ENCODE measurements around the gene SH3BP1. TPM values are rescaled to one million over a fixed set of nuclear protein-coding genes. Genes with fewer than 3 reads are reported as not detected.

Gene SH3BP1
- total RNA-seq, 2 donors from 2014 or later: 1.5 to 4.0 TPM

DNA sequence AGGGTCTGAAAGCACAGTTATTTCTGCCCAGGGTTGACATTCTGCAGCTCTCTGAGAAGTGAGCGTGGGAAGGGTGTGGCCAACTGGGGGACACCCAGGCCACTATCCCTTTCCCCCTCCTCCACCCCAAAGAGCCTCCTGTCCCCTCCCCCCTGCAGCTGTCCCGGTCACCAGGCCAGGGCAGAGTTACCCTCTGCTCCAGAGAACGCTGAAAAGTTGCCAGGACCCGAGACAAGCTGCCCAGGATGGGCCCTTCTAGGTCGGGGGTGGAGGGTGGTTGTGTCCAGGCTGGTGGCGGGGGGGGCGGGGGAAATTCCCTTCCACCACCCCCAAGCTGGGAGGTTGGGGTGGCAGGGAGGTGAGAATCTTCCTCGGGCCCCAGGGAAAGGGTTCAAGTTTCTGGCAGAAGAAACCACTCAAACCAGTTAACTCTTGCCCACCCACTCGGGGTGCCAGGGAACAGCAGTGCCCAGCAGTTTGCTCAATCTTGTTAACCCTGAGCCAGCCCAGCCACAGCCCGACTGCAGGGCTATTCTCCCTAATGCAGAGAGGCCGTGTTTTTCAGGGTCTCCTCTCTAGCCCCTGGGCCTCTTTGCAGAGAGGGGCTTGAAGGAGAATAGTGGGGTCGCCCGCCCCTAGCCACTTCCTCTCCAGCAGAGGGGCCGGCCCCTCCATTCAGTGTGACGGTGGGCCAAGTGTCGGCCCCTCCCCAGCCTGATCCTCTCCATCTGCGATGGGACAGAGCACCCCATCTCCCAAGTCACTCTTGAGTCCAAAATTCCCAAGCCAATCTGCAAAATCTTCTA, 36.7 kb downstream of the SH3BP1 start:
- H3K27me3 ChIP-seq: no peaks in the 10 kb centered on the region
- TF ChIP-seq, protein P1, sequence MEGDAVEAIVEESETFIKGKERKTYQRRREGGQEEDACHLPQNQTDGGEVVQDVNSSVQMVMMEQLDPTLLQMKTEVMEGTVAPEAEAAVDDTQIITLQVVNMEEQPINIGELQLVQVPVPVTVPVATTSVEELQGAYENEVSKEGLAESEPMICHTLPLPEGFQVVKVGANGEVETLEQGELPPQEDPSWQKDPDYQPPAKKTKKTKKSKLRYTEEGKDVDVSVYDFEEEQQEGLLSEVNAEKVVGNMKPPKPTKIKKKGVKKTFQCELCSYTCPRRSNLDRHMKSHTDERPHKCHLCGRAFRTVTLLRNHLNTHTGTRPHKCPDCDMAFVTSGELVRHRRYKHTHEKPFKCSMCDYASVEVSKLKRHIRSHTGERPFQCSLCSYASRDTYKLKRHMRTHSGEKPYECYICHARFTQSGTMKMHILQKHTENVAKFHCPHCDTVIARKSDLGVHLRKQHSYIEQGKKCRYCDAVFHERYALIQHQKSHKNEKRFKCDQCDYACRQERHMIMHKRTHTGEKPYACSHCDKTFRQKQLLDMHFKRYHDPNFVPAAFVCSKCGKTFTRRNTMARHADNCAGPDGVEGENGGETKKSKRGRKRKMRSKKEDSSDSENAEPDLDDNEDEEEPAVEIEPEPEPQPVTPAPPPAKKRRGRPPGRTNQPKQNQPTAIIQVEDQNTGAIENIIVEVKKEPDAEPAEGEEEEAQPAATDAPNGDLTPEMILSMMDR (IDR thresholded peaks at IDR 0.05): no peak
- H3K4me3 ChIP-seq: peak overlapping the region; percentile 47 to 67
- H3K4me1 ChIP-seq: peaks cover 0 to 50% of the 10 kb centered on the region in 2 donors
- no peak for DNase-seq (ENCODE audit: low spot score)
- H3K36me3 ChIP-seq: peaks cover 21% of the 10 kb centered on the region
- H3K9me3 ChIP-seq: no peaks in the 10 kb centered on the region
- peak overlapping the region; percentile 93 to 94 for H3K27ac ChIP-seq

DNA sequence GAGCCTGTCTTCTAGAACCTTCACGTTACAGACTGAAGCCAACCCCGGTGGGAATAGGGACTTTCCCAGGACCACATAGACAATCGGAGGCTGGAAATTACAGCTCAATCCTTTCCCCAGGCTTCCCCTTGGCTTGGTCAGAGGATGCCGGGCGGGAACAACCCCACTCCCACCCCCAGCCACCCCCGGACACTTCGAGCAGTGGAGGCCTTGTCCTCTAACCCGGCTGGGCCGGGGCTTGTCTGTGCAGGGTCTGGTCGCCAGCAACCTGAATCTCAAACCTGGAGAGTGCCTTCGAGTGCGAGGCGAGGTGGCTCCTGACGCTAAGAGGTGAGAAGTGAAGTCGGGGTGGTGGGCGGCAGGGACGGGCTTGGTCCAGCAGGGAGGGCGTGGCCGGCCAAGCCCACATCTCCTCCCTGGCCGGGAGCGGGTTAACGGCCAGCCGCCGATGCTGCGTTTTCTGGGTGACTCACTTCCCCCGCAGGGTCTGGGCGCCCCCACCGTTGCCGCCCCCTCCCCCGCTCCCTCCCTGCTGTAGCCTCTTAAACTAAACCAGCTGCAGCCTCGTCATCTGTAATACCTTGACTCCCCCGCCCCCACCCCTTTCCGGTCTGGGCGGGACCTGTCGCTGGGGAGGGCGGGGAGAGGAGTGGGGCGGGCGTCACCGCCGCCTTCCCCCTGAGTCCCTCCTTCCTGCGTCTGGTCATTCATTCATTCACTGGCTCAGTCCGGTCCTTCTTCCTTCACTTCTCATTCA, 37.4 kb downstream of the SH3BP1 start:
- Histone ChIP-seq H3K27me3 (no peaks in the 10 kb centered on the region), H3K4me3 (peak overlapping the region; percentile 47 to 67), H3K4me1 (peaks cover 0 to 57% of the 10 kb centered on the region in 2 donors), H3K9me3 (no peaks in the 10 kb centered on the region), H3K27ac (peak overlapping the region; percentile 93 to 94), H3K36me3 (peaks cover 21% of the 10 kb centered on the region)
- TF ChIP-seq, protein P1 (IDR thresholded peaks at IDR 0.05): no peak
- DNase-seq (ENCODE audit: low spot score): peak; percentile 92

DNA sequence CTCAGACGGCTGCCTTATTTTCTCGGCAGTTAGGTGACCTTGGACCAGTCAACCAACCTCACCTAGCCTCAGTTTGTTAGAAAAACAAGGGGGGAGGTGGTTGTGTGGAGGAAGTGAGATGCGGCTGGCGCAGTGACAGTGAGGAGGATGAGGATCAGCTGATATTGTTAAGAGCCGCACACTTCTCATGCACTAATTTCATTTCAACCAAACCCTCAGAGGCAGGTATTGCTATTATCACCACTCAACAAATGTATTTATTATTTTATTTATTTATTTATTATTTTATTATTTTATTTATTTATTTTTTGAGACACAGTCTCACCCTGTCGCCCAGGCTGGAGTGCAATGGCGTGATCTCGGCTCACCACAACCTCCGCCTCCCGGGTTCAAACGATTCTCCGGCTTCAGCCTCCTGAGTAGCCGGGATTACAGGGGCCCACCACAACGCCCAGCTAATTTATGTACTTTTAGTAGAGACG, 38.1 kb downstream of the SH3BP1 start:
- Histone ChIP-seq H3K4me1 (peaks cover 0 to 57% of the 10 kb centered on the region in 2 donors), H3K9me3 (no peaks in the 10 kb centered on the region), H3K36me3 (peaks cover 21% of the 10 kb centered on the region), H3K27me3 (no peaks in the 10 kb centered on the region), H3K27ac (peak overlapping the region; percentile 93 to 94), H3K4me3 (peak overlapping the region; percentile 47 to 67)
- no peak for DNase-seq (ENCODE audit: low spot score)
- TF ChIP-seq, protein P1 (IDR thresholded peaks at IDR 0.05): no peak

DNA sequence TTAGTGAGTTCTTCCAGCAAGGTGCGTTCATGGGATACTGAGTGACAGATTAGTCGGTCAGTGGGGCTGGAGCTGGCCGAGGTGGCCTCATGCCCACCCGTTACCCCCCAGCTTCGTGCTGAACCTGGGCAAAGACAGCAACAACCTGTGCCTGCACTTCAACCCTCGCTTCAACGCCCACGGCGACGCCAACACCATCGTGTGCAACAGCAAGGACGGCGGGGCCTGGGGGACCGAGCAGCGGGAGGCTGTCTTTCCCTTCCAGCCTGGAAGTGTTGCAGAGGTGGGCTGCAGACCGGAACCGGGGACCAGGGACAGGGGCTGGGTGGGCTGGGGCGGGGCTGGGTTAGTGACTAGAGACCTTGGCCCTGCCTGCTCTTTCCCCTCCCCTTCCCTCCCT, 38.9 kb downstream of the SH3BP1 start:
- no peak for DNase-seq (ENCODE audit: low spot score)
- TF ChIP-seq, protein P1 (IDR thresholded peaks at IDR 0.05): no peak
- Histone ChIP-seq H3K36me3 (peaks cover 21% of the 10 kb centered on the region), H3K4me1 (peaks cover 0 to 57% of the 10 kb centered on the region in 2 donors), H3K4me3 (no peak overlapping the region), H3K27me3 (no peaks in the 10 kb centered on the region), H3K9me3 (no peaks in the 10 kb centered on the region), H3K27ac (peak overlapping the region in 1 of 2 donors; percentile 17)

DNA sequence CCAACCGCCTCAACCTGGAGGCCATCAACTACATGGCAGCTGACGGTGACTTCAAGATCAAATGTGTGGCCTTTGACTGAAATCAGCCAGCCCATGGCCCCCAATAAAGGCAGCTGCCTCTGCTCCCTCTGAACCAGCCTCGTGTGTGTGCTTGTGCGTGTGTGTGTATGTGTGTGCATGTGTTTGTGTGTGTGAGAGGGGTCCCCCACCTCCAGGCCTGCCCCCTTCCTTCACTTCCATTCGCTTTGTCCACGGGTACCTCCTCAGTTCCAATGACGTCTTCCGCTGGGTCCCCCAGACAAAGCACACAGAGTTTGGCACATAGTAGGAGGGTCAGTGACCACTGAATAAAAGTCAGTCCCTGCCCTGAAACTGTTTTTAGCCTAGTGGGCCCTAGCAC, 40.2 kb downstream of the SH3BP1 start:
- H3K9me3 ChIP-seq: no peaks in the 10 kb centered on the region
- H3K4me3 ChIP-seq: no peak overlapping the region
- H3K36me3 ChIP-seq: peaks cover 21% of the 10 kb centered on the region
- DNase-seq (ENCODE audit: low spot score): no peak
- no peak overlapping the region for H3K27ac ChIP-seq
- H3K4me1 ChIP-seq: peaks cover 0 to 46% of the 10 kb centered on the region in 2 donors
- TF ChIP-seq, protein P1 (IDR thresholded peaks at IDR 0.05): no peak
- no peaks in the 10 kb centered on the region for H3K27me3 ChIP-seq

Measured in right atrium auricular region (tissue), 2 donors.